Ascending aorta (tissue), 2 donors: Measurements from ENCODE around the gene PRPF40B. TPM values are rescaled to one million over a fixed set of nuclear protein-coding genes. Genes with fewer than 3 reads are reported as not detected.

Experiments
- DNase-seq, 2 donors: peaks; one replicate each; pipeline ENCODE4 v3.0.0-alpha.2; 2019; ENCODE audit warnings: low spot score in 2 of 2
- H3K27ac ChIP-seq, 2 donors: fragments of 200-600 bp; sonication (generic); one replicate each; pipeline ENCODE4 v1.5.1; 2016 to 2017; ENCODE audit warnings: mild to moderate bottlenecking in 1 of 2
- H3K27me3 ChIP-seq: fragments of 200-600 bp; sonication (generic); one replicate; pipeline ENCODE4 v1.5.1; 2017
- H3K36me3 ChIP-seq, 2 donors: fragments of 200-600 bp; sonication (generic); one replicate each; pipeline ENCODE4 v1.5.1; 2016
- H3K4me1 ChIP-seq, 2 donors: fragments of 200-600 bp; sonication (generic); one replicate each; pipeline ENCODE4 v1.5.1; 2016 to 2017; ENCODE audit warnings: mild to moderate bottlenecking in 1 of 2
- H3K4me3 ChIP-seq, 2 donors: fragments of 200-600 bp; sonication (generic); one replicate each; pipeline ENCODE4 v1.5.1; 2016 to 2017; ENCODE audit warnings: mild to moderate bottlenecking in 1 of 2
- H3K9me3 ChIP-seq, 2 donors: fragments of 200-600 bp; sonication (generic); one replicate each; pipeline ENCODE4 v1.5.1; 2016
- intact Hi-C: fragments of 100-400 bp; cut with DNase I; formaldehyde crosslinking; loops from one replicate; pipeline ENCODE4 v1.15.1; 2023
- total RNA-seq: library from RNA; depleted of rRNA; stranded (reverse); fragments of >200 nt; gene quantifications from one replicate; pipeline ENCODE4 v1.1.0, GENCODE V29; 2016
- TF ChIP-seq, protein P1 (sequence below), 3 experiments: fragments of 200-600 bp in 2 of 3; fragments of 450-650 bp in 1 of 3; sonication (generic) in 2 of 3; IDR thresholded peaks; one replicate each; pipeline ENCODE4 v1.5.1; 2016 to 2019; ENCODE audit warnings: antibody characterized with exemption in 3 of 3, mild to moderate bottlenecking in 1 of 3, moderate library complexity in 1 of 3

PRPF40B gene
- total RNA-seq, 1 donor from 2014 or later = 9.5 TPM

DNA sequence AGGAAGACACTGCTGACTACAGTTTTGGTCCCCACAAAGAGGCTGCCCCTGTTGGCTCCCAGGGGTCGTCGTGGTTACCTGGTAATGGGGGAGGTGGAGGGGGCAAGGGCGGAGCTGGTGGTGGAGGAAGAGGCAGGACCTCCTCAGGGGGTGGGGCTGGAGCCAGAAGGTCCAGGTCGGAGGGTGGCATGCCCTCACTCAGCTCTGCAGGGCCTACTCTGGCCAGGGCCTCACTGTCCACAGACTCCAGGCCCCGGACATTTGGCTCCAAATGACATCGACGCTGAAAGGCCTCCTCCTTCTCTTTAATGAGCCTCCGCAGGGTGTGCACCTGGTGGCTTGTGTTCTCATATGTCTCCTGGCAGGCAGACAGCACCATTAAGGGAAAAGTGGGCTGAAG is 28.5 kb downstream of the PRPF40B start:
- no peak for DNase-seq
- TF ChIP-seq, protein P1, sequence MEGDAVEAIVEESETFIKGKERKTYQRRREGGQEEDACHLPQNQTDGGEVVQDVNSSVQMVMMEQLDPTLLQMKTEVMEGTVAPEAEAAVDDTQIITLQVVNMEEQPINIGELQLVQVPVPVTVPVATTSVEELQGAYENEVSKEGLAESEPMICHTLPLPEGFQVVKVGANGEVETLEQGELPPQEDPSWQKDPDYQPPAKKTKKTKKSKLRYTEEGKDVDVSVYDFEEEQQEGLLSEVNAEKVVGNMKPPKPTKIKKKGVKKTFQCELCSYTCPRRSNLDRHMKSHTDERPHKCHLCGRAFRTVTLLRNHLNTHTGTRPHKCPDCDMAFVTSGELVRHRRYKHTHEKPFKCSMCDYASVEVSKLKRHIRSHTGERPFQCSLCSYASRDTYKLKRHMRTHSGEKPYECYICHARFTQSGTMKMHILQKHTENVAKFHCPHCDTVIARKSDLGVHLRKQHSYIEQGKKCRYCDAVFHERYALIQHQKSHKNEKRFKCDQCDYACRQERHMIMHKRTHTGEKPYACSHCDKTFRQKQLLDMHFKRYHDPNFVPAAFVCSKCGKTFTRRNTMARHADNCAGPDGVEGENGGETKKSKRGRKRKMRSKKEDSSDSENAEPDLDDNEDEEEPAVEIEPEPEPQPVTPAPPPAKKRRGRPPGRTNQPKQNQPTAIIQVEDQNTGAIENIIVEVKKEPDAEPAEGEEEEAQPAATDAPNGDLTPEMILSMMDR (IDR thresholded peaks at IDR 0.05) = no peak
- H3K4me1 ChIP-seq = peaks cover 0 to 18% of the 10 kb centered on the region in 2 donors
- intact Hi-C loops = no loop called here
- H3K36me3 ChIP-seq = peaks cover 16 to 75% of the 10 kb centered on the region in 2 donors
- no peaks in the 10 kb centered on the region for H3K9me3 ChIP-seq
- no peaks in the 10 kb centered on the region for H3K27me3 ChIP-seq
- H3K4me3 ChIP-seq = no peak overlapping the region
- no peak overlapping the region for H3K27ac ChIP-seq

DNA sequence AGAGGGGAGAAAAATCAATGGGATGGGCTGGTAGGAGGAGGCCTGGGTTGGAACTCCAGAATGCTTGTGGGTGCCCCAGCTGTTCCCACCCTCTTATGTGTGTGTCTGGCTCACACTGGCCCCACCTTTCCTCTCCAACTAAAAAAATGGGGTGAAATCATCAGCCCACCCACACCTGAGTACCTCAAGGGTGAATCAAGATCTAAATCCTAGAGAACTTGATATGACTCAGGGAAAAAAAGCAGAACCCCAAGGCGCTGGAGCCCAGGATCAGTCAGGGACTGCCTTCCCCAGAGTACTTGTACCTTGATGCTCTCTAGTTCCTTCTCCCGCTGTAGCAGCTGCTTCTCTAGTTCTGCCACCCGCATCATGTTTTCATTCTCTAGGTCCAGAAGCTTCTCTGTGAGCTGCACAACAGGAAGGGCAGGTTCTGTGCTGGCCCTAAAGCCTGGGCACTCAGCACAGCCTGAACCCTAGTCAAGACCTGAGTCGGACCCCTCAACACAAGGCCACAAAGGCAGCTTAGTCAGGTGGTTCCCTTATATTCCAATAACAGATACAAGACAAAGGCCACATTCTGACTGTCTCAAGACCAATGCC is 29.7 kb downstream of the PRPF40B start:
- intact Hi-C loops = no loop called here
- DNase-seq = no peak

DNA sequence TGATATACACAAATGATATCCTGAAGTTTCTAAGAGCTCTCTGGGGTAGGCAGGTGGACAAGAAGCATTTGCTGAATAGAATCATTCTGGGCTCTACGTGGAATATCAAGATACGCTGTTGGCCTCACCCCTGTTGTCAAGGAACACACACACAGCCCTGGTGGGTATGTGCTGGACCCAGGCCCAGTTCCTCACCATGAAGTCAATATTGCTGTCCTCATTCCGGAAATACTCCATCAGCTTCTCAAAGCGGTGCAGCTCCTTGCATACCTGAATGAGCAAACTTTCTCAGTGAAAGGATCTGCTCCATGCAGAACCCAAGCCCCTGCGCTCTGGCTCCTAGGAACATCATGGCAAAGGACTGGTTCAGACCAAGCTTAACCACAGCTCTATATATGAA is 31.4 kb downstream of the PRPF40B start:
- Histone ChIP-seq H3K4me1 (no peaks in the 10 kb centered on the region), H3K4me3 (no peak overlapping the region), H3K27me3 (no peaks in the 10 kb centered on the region), H3K36me3 (peaks cover 19 to 82% of the 10 kb centered on the region in 2 donors), H3K9me3 (no peaks in the 10 kb centered on the region), H3K27ac (no peak overlapping the region)
- intact Hi-C loops = no loop called here
- TF ChIP-seq, protein P1 (IDR thresholded peaks at IDR 0.05) = no peak
- no peak for DNase-seq

More for the DNA sequence above, 29.7 kb downstream of the PRPF40B start:
- Histone ChIP-seq H3K27ac (no peak overlapping the region), H3K4me1 (peaks cover 0 to 7% of the 10 kb centered on the region in 2 donors), H3K4me3 (no peak overlapping the region), H3K36me3 (peaks cover 13 to 80% of the 10 kb centered on the region in 2 donors), H3K9me3 (no peaks in the 10 kb centered on the region), H3K27me3 (no peaks in the 10 kb centered on the region)
- TF ChIP-seq, protein P1 (IDR thresholded peaks at IDR 0.05) = no peak

DNA sequence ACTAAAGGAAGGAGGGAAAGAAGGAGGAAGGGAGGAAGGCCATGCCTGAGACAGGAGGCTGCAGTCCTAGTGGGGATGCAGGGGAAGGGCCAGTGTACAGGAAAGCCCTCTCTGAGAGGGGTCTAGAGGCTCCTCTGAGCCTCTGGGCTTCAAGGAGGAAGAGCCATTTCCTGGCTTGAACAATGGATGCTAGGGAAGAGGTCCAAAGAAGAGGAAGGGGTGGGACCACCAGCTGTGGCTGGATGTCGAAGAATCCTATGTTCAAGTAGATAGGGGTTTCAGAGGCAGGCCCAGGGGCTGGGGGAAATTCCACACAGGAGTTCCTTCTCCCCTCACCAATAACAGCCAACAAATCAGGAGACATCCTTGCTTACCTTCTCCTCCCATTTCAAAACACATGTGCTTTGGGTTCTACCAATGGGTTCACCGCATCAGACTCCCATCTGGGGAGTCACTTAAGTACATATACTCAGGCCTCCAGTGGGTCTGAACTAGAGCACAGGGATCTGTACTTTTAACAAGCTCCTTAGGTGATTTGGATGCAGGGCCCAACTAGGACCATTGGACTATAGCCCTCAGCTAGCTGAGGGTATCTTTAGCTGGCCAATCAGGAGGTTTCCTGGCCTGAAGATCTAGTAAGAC is 32.4 kb downstream of the PRPF40B start:
- H3K4me1 ChIP-seq = no peaks in the 10 kb centered on the region
- DNase-seq = no peak
- H3K27ac ChIP-seq = no peak overlapping the region
- H3K27me3 ChIP-seq = no peaks in the 10 kb centered on the region
- no peaks in the 10 kb centered on the region for H3K9me3 ChIP-seq
- no peak overlapping the region for H3K4me3 ChIP-seq
- TF ChIP-seq, protein P1 (IDR thresholded peaks at IDR 0.05) = no peak
- H3K36me3 ChIP-seq = peaks cover 19 to 72% of the 10 kb centered on the region in 2 donors
- intact Hi-C loops = no loop called here

DNA sequence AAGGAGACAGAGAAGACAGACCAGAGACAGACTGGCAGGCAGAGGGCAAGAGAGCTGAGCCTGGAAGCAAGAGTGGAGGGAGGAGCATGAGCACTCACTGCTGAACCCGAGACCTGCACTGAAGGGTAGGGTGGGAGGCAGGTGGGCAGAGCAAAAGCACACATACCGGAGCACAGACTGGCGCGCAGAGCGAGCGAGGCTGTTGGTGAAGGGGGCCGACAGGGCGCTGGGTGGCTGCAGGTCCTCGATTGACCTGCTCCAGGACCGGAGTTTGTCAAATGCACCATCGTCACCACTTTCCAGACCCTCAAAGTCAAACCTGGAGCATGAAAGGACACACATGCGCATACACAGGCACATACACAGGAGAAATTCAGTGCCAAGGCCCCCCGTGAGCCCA is 34.9 kb downstream of the PRPF40B start:
- H3K27ac ChIP-seq = no peak overlapping the region
- DNase-seq = no peak
- H3K4me1 ChIP-seq = peaks cover 9 to 19% of the 10 kb centered on the region in 2 donors
- no peaks in the 10 kb centered on the region for H3K27me3 ChIP-seq
- peaks cover 13 to 49% of the 10 kb centered on the region in 2 donors for H3K36me3 ChIP-seq
- no peaks in the 10 kb centered on the region for H3K9me3 ChIP-seq
- intact Hi-C loops = no loop called here
- TF ChIP-seq, protein P1 (IDR thresholded peaks at IDR 0.05) = no peak
- H3K4me3 ChIP-seq = no peak overlapping the region
